Measurements from ENCODE around the gene CGB7.
"Not testable (repeated sequence)": the region's sequence is repeated elsewhere in the genome, so short reads cannot be mapped to it uniquely, and the experiment has no call there.

The CGB7 gene

GRCh38 chr19:49056101-49056901 lies 1.2 kb downstream of the CGB7 start:
- peaks cover 8% of the 10 kb centered on the region for H3K4me1 ChIP-seq (ENCODE audit: insufficient read depth, low read length)
- no peak overlapping the region for H3K27ac ChIP-seq (ENCODE audit: low read depth, low read length)
- no peak overlapping the region for H3K9ac ChIP-seq (ENCODE audit: low read length)
- no peaks in the 10 kb centered on the region for H3K9me3 ChIP-seq (ENCODE audit: low read length)
- peaks cover 0 to 29% of the 10 kb centered on the region in 2 donors for H3K27me3 ChIP-seq (ENCODE audit: control insufficient read depth in 1 of 2, insufficient read depth in 2 of 2, low read length in 2 of 2)
- H3K36me3 ChIP-seq (ENCODE audit: insufficient read depth, low read length) = no peaks in the 10 kb centered on the region
- peak overlapping the region; percentile 66 to 71 for H3K4me3 ChIP-seq (ENCODE audit: low read depth in 1 of 2, low read length in 2 of 2)

GRCh38 chr19:49050376-49051033 lies 7.0 kb downstream of the CGB7 start:
- not testable (repeated sequence) for H3K36me3 ChIP-seq (ENCODE audit: insufficient read depth, low read length); H3K9me3 ChIP-seq (ENCODE audit: low read length); H3K27ac ChIP-seq (ENCODE audit: low read depth, low read length); H3K9ac ChIP-seq (ENCODE audit: low read length); H3K4me3 ChIP-seq (ENCODE audit: low read depth in 1 of 2, low read length in 2 of 2); H3K27me3 ChIP-seq (ENCODE audit: control insufficient read depth in 1 of 2, insufficient read depth in 2 of 2, low read length in 2 of 2); H3K4me1 ChIP-seq (ENCODE audit: insufficient read depth, low read length)

- H3K9me3 ChIP-seq (ENCODE audit: low read length); H3K27me3 ChIP-seq (ENCODE audit: control insufficient read depth in 1 of 2, insufficient read depth in 2 of 2, low read length in 2 of 2); H3K9ac ChIP-seq (ENCODE audit: low read length); H3K36me3 ChIP-seq (ENCODE audit: insufficient read depth, low read length); H3K4me3 ChIP-seq (ENCODE audit: low read depth in 1 of 2, low read length in 2 of 2); H3K4me1 ChIP-seq (ENCODE audit: insufficient read depth, low read length); H3K27ac ChIP-seq (ENCODE audit: low read depth, low read length): not testable (repeated sequence)
Observed at GRCh38 chr19:49049834-49050233, 7.7 kb downstream of the CGB7 start.

GRCh38 chr19:49049011-49049410 lies 8.5 kb downstream of the CGB7 start, which contains the start of gene CGB8:
Gene CGB8 (minus strand): TSS chr19:49049111. CDS start chr19:49048739, 372 bp downstream.
- not testable (repeated sequence) for H3K27ac ChIP-seq (ENCODE audit: low read depth, low read length); H3K4me1 ChIP-seq (ENCODE audit: insufficient read depth, low read length); H3K27me3 ChIP-seq (ENCODE audit: control insufficient read depth in 1 of 2, insufficient read depth in 2 of 2, low read length in 2 of 2); H3K4me3 ChIP-seq (ENCODE audit: low read depth in 1 of 2, low read length in 2 of 2); H3K9me3 ChIP-seq (ENCODE audit: low read length); H3K9ac ChIP-seq (ENCODE audit: low read length); H3K36me3 ChIP-seq (ENCODE audit: insufficient read depth, low read length)

- not testable (repeated sequence) for H3K36me3 ChIP-seq (ENCODE audit: insufficient read depth, low read length); H3K27ac ChIP-seq (ENCODE audit: low read depth, low read length); H3K4me1 ChIP-seq (ENCODE audit: insufficient read depth, low read length); H3K27me3 ChIP-seq (ENCODE audit: control insufficient read depth in 1 of 2, insufficient read depth in 2 of 2, low read length in 2 of 2); H3K9me3 ChIP-seq (ENCODE audit: low read length); H3K4me3 ChIP-seq (ENCODE audit: low read depth in 1 of 2, low read length in 2 of 2); H3K9ac ChIP-seq (ENCODE audit: low read length)
Observed at GRCh38 chr19:49043548-49043947, 14.0 kb downstream of the CGB7 start, which contains the start of gene CGB5. Gene CGB5 (plus strand): TSS chr19:49043848. CDS start chr19:49044210, 362 bp downstream.

- H3K36me3 ChIP-seq (ENCODE audit: insufficient read depth, low read length); H3K27ac ChIP-seq (ENCODE audit: low read depth, low read length); H3K4me1 ChIP-seq (ENCODE audit: insufficient read depth, low read length); H3K9me3 ChIP-seq (ENCODE audit: low read length); H3K27me3 ChIP-seq (ENCODE audit: control insufficient read depth in 1 of 2, insufficient read depth in 2 of 2, low read length in 2 of 2); H3K4me3 ChIP-seq (ENCODE audit: low read depth in 1 of 2, low read length in 2 of 2); H3K9ac ChIP-seq (ENCODE audit: low read length): not testable (repeated sequence)
Observed at GRCh38 chr19:49042666-49043065, 14.9 kb downstream of the CGB7 start.

GRCh38 chr19:49042177-49042576 lies 15.4 kb downstream of the CGB7 start:
- H3K9ac ChIP-seq (ENCODE audit: low read length) = no peak overlapping the region
- no peak overlapping the region for H3K4me3 ChIP-seq (ENCODE audit: low read depth in 1 of 2, low read length in 2 of 2)
- H3K36me3 ChIP-seq (ENCODE audit: insufficient read depth, low read length) = no peaks in the 10 kb centered on the region
- no peaks in the 10 kb centered on the region for H3K27me3 ChIP-seq (ENCODE audit: control insufficient read depth in 1 of 2, insufficient read depth in 2 of 2, low read length in 2 of 2)
- H3K4me1 ChIP-seq (ENCODE audit: insufficient read depth, low read length) = no peaks in the 10 kb centered on the region
- H3K9me3 ChIP-seq (ENCODE audit: low read length) = no peaks in the 10 kb centered on the region
- H3K27ac ChIP-seq (ENCODE audit: low read depth, low read length) = no peak overlapping the region

- not testable (repeated sequence) for H3K4me1 ChIP-seq (ENCODE audit: insufficient read depth, low read length); H3K4me3 ChIP-seq (ENCODE audit: low read depth in 1 of 2, low read length in 2 of 2); H3K27me3 ChIP-seq (ENCODE audit: control insufficient read depth in 1 of 2, insufficient read depth in 2 of 2, low read length in 2 of 2); H3K36me3 ChIP-seq (ENCODE audit: insufficient read depth, low read length); H3K9me3 ChIP-seq (ENCODE audit: low read length); H3K27ac ChIP-seq (ENCODE audit: low read depth, low read length); H3K9ac ChIP-seq (ENCODE audit: low read length)
Observed at GRCh38 chr19:49039736-49040135, 17.8 kb downstream of the CGB7 start.

- H3K9ac ChIP-seq (ENCODE audit: low read length); H3K4me1 ChIP-seq (ENCODE audit: insufficient read depth, low read length); H3K27ac ChIP-seq (ENCODE audit: low read depth, low read length): not testable (repeated sequence)
Observed at GRCh38 chr19:49038557-49039276, 18.8 kb downstream of the CGB7 start.

GRCh38 chr19:49038111-49038510 lies 19.4 kb downstream of the CGB7 start:
- H3K9ac ChIP-seq (ENCODE audit: low read length); H3K4me1 ChIP-seq (ENCODE audit: insufficient read depth, low read length); H3K27me3 ChIP-seq (ENCODE audit: control insufficient read depth in 1 of 2, insufficient read depth in 2 of 2, low read length in 2 of 2); H3K9me3 ChIP-seq (ENCODE audit: low read length); H3K36me3 ChIP-seq (ENCODE audit: insufficient read depth, low read length); H3K27ac ChIP-seq (ENCODE audit: low read depth, low read length); H3K4me3 ChIP-seq (ENCODE audit: low read depth in 1 of 2, low read length in 2 of 2): not testable (repeated sequence)

More at GRCh38 chr19:49038557-49039276, 18.8 kb downstream of the CGB7 start:
- not testable (repeated sequence) for H3K27me3 ChIP-seq (ENCODE audit: control insufficient read depth in 1 of 2, insufficient read depth in 2 of 2, low read length in 2 of 2); H3K36me3 ChIP-seq (ENCODE audit: insufficient read depth, low read length); H3K9me3 ChIP-seq (ENCODE audit: low read length); H3K4me3 ChIP-seq (ENCODE audit: low read depth in 1 of 2, low read length in 2 of 2)

GRCh38 chr19:49036815-49037214 lies 20.7 kb downstream of the CGB7 start, which contains the start of gene CGB1:
Gene CGB1 (minus strand): TSS chr19:49036895. CDS start chr19:49036711, 184 bp downstream.
- H3K9me3 ChIP-seq (ENCODE audit: low read length); H3K27ac ChIP-seq (ENCODE audit: low read depth, low read length); H3K27me3 ChIP-seq (ENCODE audit: control insufficient read depth in 1 of 2, insufficient read depth in 2 of 2, low read length in 2 of 2); H3K36me3 ChIP-seq (ENCODE audit: insufficient read depth, low read length); H3K9ac ChIP-seq (ENCODE audit: low read length); H3K4me3 ChIP-seq (ENCODE audit: low read depth in 1 of 2, low read length in 2 of 2); H3K4me1 ChIP-seq (ENCODE audit: insufficient read depth, low read length): not testable (repeated sequence)

Data from muscle layer of colon (tissue), 2 donors.